ENCODE results near the gene IL31RA.
A peak's percentile ranks its signal among the peaks of the same experiment; 100 is the strongest.

The IL31RA gene

GRCh38 chr5:55923177-55923771, 72.1 kb downstream of the IL31RA start:
- no peak for DNase-seq (ENCODE audit: low spot score in 2 of 2)
- peak; percentile 77 for ATAC-seq (replicated peaks; ENCODE audit: extremely low read depth, poor library complexity, severe bottlenecking)
- H3K27ac Mint-ChIP-seq (ENCODE audit: low read depth) = peak overlapping the region; percentile 90

GRCh38 chr5:55923865-55924500, 72.8 kb downstream of the IL31RA start:
- ATAC-seq (replicated peaks; ENCODE audit: extremely low read depth, poor library complexity, severe bottlenecking) = no peak
- H3K4me1 Mint-ChIP-seq = peaks cover 12% of the 10 kb centered on the region
- H3K4me3 Mint-ChIP-seq = peak overlapping the region; percentile 87
- H3K9me3 Mint-ChIP-seq = no peaks in the 10 kb centered on the region
- no peak for DNase-seq (ENCODE audit: low spot score in 2 of 2)
- peaks cover 2% of the 10 kb centered on the region for H3K36me3 Mint-ChIP-seq (ENCODE audit: insufficient read depth)
- H3K27me3 Mint-ChIP-seq = peaks cover 7% of the 10 kb centered on the region
- H3K27ac Mint-ChIP-seq (ENCODE audit: low read depth) = peak overlapping the region; percentile 90

More at GRCh38 chr5:55923177-55923771, 72.1 kb downstream of the IL31RA start:
- no peaks in the 10 kb centered on the region for H3K9me3 Mint-ChIP-seq
- H3K27me3 Mint-ChIP-seq = peaks cover 7% of the 10 kb centered on the region
- H3K4me1 Mint-ChIP-seq = peaks cover 12% of the 10 kb centered on the region
- peaks cover 2% of the 10 kb centered on the region for H3K36me3 Mint-ChIP-seq (ENCODE audit: insufficient read depth)
- peak overlapping the region; percentile 87 for H3K4me3 Mint-ChIP-seq

- H3K4me3 Mint-ChIP-seq = no peak overlapping the region
- no peak for ATAC-seq (replicated peaks; ENCODE audit: extremely low read depth, poor library complexity, severe bottlenecking)
Observed at GRCh38 chr5:55924744-55925143, 73.6 kb downstream of the IL31RA start.

GRCh38 chr5:55925181-55925580, 74.0 kb downstream of the IL31RA start:
- Mint-ChIP-seq H3K27ac (ENCODE audit: low read depth) (no peak overlapping the region), H3K27me3 (peaks cover 7% of the 10 kb centered on the region), H3K36me3 (ENCODE audit: insufficient read depth) (peaks cover 5% of the 10 kb centered on the region), H3K4me3 (no peak overlapping the region), H3K4me1 (peaks cover 12% of the 10 kb centered on the region), H3K9me3 (no peaks in the 10 kb centered on the region)
- no peak for ATAC-seq (replicated peaks; ENCODE audit: extremely low read depth, poor library complexity, severe bottlenecking)
- DNase-seq (ENCODE audit: low spot score in 2 of 2) = no peak

More at GRCh38 chr5:55924744-55925143, 73.6 kb downstream of the IL31RA start:
- peaks cover 2% of the 10 kb centered on the region for H3K36me3 Mint-ChIP-seq (ENCODE audit: insufficient read depth)
- H3K4me1 Mint-ChIP-seq = peaks cover 12% of the 10 kb centered on the region
- H3K27me3 Mint-ChIP-seq = peaks cover 7% of the 10 kb centered on the region
- H3K27ac Mint-ChIP-seq (ENCODE audit: low read depth) = no peak overlapping the region
- DNase-seq (ENCODE audit: low spot score in 2 of 2) = no peak
- no peaks in the 10 kb centered on the region for H3K9me3 Mint-ChIP-seq

- peaks cover 12% of the 10 kb centered on the region for H3K4me1 Mint-ChIP-seq
- H3K27ac Mint-ChIP-seq (ENCODE audit: low read depth) = no peak overlapping the region
- H3K4me3 Mint-ChIP-seq = no peak overlapping the region
- peaks cover 5% of the 10 kb centered on the region for H3K36me3 Mint-ChIP-seq (ENCODE audit: insufficient read depth)
- H3K27me3 Mint-ChIP-seq = peaks cover 7% of the 10 kb centered on the region
- no peaks in the 10 kb centered on the region for H3K9me3 Mint-ChIP-seq
- ATAC-seq (replicated peaks; ENCODE audit: extremely low read depth, poor library complexity, severe bottlenecking) (no peak), DNase-seq (ENCODE audit: low spot score in 2 of 2) (no peak)
Observed at GRCh38 chr5:55925712-55926111, 74.6 kb downstream of the IL31RA start.

- peaks cover 12% of the 10 kb centered on the region for H3K4me1 Mint-ChIP-seq
- H3K9me3 Mint-ChIP-seq = no peaks in the 10 kb centered on the region
- peaks cover 5% of the 10 kb centered on the region for H3K36me3 Mint-ChIP-seq (ENCODE audit: insufficient read depth)
- peaks cover 7% of the 10 kb centered on the region for H3K27me3 Mint-ChIP-seq
- H3K4me3 Mint-ChIP-seq = no peak overlapping the region
- no peak overlapping the region for H3K27ac Mint-ChIP-seq (ENCODE audit: low read depth)
- no peak for ATAC-seq (replicated peaks; ENCODE audit: extremely low read depth, poor library complexity, severe bottlenecking)
- DNase-seq (ENCODE audit: low spot score in 2 of 2) = no peak
Observed at GRCh38 chr5:55926476-55926875, 75.3 kb downstream of the IL31RA start.

GRCh38 chr5:55927861-55928655, 76.9 kb downstream of the IL31RA start:
- Mint-ChIP-seq H3K36me3 (ENCODE audit: insufficient read depth) (peaks cover 3% of the 10 kb centered on the region), H3K27me3 (peaks cover 7% of the 10 kb centered on the region), H3K4me1 (peaks cover 10% of the 10 kb centered on the region), H3K27ac (ENCODE audit: low read depth) (no peak overlapping the region), H3K4me3 (no peak overlapping the region), H3K9me3 (no peaks in the 10 kb centered on the region)
- ATAC-seq (replicated peaks; ENCODE audit: extremely low read depth, poor library complexity, severe bottlenecking) (no peak), DNase-seq (ENCODE audit: low spot score in 2 of 2) (no peak)

- no peak for DNase-seq (ENCODE audit: low spot score in 2 of 2)
- ATAC-seq (replicated peaks; ENCODE audit: extremely low read depth, poor library complexity, severe bottlenecking) = no peak
- Mint-ChIP-seq H3K27me3 (peaks cover under 1% of the 10 kb centered on the region), H3K36me3 (ENCODE audit: insufficient read depth) (peaks cover 3% of the 10 kb centered on the region), H3K27ac (ENCODE audit: low read depth) (no peak overlapping the region), H3K9me3 (no peaks in the 10 kb centered on the region), H3K4me1 (no peaks in the 10 kb centered on the region), H3K4me3 (no peak overlapping the region)
Observed at GRCh38 chr5:55929020-55929799, 78.1 kb downstream of the IL31RA start.

GRCh38 chr5:55932700-55933099, 81.5 kb downstream of the IL31RA start:
- no peak overlapping the region for H3K4me3 Mint-ChIP-seq

GRCh38 chr5:55933377-55934114, 82.4 kb downstream of the IL31RA start:
- DNase-seq (ENCODE audit: low spot score in 2 of 2) = no peak
- no peaks in the 10 kb centered on the region for H3K4me1 Mint-ChIP-seq
- H3K36me3 Mint-ChIP-seq (ENCODE audit: insufficient read depth) = peaks cover 3% of the 10 kb centered on the region
- no peak overlapping the region for H3K27ac Mint-ChIP-seq (ENCODE audit: low read depth)
- H3K27me3 Mint-ChIP-seq = no peaks in the 10 kb centered on the region
- no peaks in the 10 kb centered on the region for H3K9me3 Mint-ChIP-seq
- ATAC-seq (replicated peaks; ENCODE audit: extremely low read depth, poor library complexity, severe bottlenecking) = no peak
- no peak overlapping the region for H3K4me3 Mint-ChIP-seq

More at GRCh38 chr5:55932700-55933099, 81.5 kb downstream of the IL31RA start:
- no peak overlapping the region for H3K27ac Mint-ChIP-seq (ENCODE audit: low read depth)
- H3K4me1 Mint-ChIP-seq = no peaks in the 10 kb centered on the region
- ATAC-seq (replicated peaks; ENCODE audit: extremely low read depth, poor library complexity, severe bottlenecking) = no peak
- no peaks in the 10 kb centered on the region for H3K27me3 Mint-ChIP-seq
- peaks cover 3% of the 10 kb centered on the region for H3K36me3 Mint-ChIP-seq (ENCODE audit: insufficient read depth)
- H3K9me3 Mint-ChIP-seq = no peaks in the 10 kb centered on the region
- DNase-seq (ENCODE audit: low spot score in 2 of 2) = no peak

- Mint-ChIP-seq H3K4me3 (no peak overlapping the region), H3K36me3 (ENCODE audit: insufficient read depth) (peaks cover 6% of the 10 kb centered on the region), H3K4me1 (no peaks in the 10 kb centered on the region), H3K9me3 (no peaks in the 10 kb centered on the region), H3K27me3 (no peaks in the 10 kb centered on the region), H3K27ac (ENCODE audit: low read depth) (no peak overlapping the region)
- DNase-seq (ENCODE audit: low spot score in 2 of 2) (no peak), ATAC-seq (replicated peaks; ENCODE audit: extremely low read depth, poor library complexity, severe bottlenecking) (no peak)
Observed at GRCh38 chr5:55934115-55934613, 83.0 kb downstream of the IL31RA start.

Data from central memory CD8-positive, alpha-beta T cell (primary cell).